ENCODE data around the gene MCTP1.

DNA sequence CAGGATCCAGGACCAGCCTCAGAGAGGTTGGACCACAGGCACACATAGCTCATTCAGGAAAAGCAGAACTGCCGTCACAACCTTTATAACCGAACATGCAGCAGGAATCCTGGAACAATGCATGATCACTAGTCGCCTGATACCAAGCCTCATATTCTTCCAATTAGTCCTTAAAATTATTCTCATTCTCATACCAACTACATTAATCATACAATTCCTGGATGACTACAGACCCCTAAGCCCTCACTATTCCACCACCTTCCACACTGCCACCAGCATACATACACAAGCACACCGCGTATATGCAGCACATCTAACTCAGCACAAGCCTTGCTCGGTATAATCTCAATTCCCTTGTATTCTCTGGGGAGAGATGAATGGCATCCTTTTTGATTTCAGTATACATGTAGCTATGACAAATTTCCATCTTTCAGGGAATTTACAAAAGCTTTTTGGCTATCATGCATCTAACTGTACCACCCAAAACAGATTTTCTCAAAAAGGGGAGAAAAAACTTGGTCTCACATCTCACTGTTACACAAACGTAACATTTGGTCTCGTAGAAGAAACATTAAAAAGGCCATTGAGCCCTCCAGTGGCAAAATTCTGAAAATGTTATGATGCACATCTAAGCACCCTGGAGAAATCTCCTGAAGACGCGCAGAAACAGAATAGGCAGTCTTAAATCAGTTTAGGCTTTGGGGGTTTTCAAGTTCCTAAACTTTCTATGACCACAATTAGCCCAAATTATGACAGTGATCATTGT is 46.2 kb downstream of the MCTP1 start:
- TF ChIP-seq, protein P1, sequence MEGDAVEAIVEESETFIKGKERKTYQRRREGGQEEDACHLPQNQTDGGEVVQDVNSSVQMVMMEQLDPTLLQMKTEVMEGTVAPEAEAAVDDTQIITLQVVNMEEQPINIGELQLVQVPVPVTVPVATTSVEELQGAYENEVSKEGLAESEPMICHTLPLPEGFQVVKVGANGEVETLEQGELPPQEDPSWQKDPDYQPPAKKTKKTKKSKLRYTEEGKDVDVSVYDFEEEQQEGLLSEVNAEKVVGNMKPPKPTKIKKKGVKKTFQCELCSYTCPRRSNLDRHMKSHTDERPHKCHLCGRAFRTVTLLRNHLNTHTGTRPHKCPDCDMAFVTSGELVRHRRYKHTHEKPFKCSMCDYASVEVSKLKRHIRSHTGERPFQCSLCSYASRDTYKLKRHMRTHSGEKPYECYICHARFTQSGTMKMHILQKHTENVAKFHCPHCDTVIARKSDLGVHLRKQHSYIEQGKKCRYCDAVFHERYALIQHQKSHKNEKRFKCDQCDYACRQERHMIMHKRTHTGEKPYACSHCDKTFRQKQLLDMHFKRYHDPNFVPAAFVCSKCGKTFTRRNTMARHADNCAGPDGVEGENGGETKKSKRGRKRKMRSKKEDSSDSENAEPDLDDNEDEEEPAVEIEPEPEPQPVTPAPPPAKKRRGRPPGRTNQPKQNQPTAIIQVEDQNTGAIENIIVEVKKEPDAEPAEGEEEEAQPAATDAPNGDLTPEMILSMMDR (IDR thresholded peaks at IDR 0.05; ENCODE audit: low read length) = no peak
- TF ChIP-seq EZH2phosphoT487 (IDR thresholded peaks at IDR 0.05; ENCODE audit: low read length) (no peak), EZH2 (optimal IDR thresholded peaks at IDR 0.05; ENCODE audit: low read depth, low read length) (no peak)

Data from MM.1S (cell line).